NT2/D1 (cell line): ENCODE measurements around the gene SLC37A2.

Experiments used
- SUZ12 ChIP-seq: IDR thresholded peaks from 2 replicates; pipeline ENCODE4 v1.6.1; 2011; ENCODE audit not compliant: insufficient read length, insufficient read depth; ENCODE audit errors: extremely low read depth
- YY1 ChIP-seq: IDR thresholded peaks from 2 replicates; pipeline ENCODE4 v1.6.1; 2011; ENCODE audit not compliant: insufficient read length, insufficient read depth
- ZNF274 ChIP-seq: IDR thresholded peaks from 2 replicates; pipeline ENCODE4 v1.6.1; 2011; ENCODE audit warnings: mild to moderate bottlenecking, low read depth, low read length

- no peak for TF ChIP-seq YY1
- no peak for TF ChIP-seq ZNF274
- no peak for TF ChIP-seq SUZ12
These were observed 6.0 kb upstream of the SLC37A2 start for GRCh38 chr11:125056931-125057692.
